Germinal center (tissue), 1 donor: ENCODE data around the gene GOSR1.
"Not testable (repeated sequence)": the region's sequence is repeated elsewhere in the genome, so short reads cannot be mapped to it uniquely, and the experiment has no call there.

ENCODE experiments used
- DNase-seq: peaks from one replicate; pipeline ENCODE4 v3.0.0; 2012; ENCODE audit warnings: mixed read lengths, low spot score

GOSR1 gene

DNA sequence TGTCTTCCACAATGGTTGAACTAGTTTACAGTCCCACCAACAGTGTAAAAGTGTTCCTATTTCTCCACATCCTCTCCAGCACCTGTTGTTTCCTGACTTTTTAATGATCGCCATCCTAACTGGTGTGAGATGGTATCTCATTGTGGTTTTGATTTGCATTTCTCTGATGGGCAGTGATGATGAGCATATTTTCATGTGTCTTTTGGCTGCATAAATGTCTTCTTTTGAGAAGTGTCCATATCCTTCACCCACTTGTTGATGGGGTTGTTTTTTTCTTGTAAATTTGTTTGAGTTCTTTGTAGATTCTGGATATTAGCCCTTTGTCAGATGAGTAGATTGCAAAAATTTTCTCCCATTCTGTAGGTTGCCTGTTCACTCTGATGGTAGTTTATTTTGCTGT, 84.6 kb downstream of the GOSR1 start:
- DNase-seq = not testable (repeated sequence)

DNA sequence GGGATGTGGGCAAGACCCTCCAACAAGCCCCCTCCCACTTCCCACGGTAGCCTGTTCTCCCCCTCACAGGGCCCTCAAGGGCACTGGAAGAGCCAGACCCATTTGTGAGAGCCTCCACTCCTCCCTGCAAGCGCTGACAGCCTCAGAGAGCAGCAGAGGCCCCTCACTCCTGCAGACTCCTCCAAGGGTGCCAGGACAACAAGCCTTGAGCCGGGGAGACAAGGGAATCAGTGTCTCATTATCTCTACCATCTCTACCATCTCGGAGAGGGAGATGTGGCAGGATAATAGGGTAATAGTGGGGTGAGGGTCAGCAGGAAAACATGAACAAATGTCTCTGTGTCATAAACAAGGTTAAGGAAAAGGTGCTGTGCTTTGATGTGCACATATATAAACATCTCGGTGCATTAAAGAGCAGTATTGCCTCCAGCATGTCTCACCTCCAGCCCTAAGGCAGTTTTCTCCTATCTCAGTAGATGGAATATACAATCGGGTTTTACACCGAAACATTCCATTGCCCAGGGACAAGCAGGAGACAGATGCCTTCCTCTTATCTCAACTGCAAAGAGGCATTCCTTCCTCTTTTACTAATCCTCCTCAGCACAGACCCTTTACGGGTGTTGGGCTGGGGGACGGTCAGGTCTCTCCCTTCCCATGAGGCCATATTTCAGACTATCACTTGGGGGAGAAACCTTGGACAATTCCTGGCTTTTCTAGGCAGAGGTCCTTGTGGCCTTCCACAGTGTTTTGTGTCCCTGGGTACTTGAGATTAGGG, 86.1 kb downstream of the GOSR1 start:
- not testable (repeated sequence) for DNase-seq

DNA sequence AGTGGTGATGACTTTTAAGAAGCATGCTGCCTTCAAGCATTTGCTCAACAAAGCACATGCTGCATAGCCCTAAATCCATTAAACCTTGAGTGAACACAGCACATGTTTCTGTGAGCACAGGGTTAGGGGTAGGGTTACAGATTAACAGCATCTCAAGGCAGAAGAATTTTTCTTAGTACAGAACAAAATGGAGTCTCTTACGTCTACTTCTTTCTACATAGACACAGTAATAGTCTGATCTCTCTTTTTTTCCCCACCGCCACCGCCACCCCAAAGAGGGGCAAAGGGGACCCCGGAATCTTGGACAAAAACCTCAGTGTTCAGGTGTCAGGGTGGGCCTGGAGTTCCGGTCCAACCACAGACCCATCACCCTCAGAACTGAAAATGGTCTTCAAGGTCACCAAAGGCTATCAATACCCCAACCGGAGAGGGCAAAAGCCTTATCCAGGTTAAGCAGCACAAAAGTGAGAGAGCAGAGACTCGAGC, 86.7 kb downstream of the GOSR1 start:
- DNase-seq = not testable (repeated sequence)

DNA sequence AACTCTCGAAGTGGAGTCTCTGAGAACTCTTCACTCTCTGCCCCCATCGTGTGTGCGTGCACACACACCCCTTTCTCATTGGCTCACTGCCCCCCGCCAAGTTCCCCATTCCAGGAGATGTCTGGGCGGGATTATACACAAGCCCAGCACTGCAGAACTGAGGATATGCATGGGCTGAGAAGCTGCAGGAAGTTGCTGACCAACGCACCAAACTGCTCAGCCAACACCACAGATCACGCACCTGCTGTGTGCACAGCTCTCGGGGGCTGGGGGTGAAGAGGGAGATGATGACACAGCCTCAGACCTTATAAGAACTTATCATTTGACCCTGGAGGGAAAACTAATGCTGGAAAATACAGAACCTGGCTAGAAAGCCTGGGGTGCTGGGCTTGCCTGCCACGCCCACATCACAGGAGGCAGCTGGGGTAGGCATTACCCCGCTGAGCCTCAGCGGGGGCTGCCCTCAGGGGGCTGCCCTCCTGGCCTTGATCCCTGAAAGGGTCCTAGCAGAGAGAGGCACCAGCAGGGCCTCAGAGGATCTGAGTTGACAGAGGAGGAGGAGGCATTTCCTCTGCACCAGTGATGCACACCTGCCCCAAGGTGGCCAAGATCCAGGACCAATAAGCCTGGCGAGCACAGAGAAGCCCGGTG, 87.3 kb downstream of the GOSR1 start:
- DNase-seq = not testable (repeated sequence)

DNA sequence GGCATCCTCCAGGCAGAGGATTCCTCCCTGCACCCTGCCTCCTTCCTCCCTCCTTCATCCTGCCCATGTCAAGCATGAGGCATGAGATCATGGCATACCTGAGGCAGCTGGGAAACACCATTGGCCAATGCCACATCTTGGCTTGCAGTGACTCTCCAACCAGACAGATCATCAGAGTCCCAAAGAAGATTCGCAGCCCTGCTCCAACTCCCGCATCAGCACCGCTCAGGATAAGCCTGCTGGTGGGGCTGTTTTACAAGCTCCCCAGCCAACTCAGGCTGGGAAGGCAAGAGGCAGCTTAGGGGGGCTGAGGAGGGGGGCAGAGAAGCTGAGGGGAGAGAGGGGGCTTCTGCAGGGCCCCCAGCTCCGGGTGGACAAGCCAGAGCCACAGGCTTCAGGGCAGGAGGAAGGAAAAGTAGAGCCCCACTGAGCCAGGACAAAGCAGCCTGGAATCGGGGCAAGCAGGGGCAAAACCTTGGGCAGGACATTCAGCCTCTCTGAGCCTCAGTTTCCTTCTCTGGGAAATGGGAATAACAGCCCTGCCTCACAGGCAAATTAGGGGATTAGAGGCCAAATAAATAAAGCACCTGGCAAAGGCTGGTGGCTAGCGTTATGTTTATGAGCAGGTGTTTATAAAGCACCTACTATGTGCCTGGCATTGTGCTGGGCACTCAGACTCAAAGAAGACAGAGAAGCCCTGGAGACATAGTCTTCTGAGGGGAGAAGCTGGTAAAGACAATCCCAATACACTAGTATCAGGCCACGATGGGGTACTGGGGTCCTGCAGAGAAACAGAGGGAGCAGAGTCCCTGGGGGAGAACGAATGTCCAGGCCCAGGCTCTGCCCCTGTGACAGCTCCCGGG, 88.1 kb downstream of the GOSR1 start:
- DNase-seq = no peak

DNA sequence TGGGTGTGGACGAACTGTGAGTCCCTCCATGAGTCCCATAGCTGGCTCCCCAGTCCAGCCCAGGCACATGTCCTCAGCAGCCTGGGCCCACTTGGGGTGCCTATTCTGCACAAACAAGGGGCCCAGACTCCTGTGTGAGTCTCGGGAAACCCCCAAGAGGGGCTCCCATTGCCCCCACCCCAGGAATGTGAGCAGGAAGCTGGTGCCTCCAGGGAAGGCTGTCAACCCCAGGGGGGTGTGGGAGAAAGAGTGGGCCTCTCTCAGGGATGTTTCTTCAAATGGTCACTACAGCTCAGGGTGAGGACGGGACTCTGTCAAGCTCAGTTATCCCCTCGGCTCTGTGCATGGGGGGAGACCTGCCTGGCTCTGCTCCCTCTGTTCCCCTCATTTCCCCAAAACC, 88.9 kb downstream of the GOSR1 start:
- not testable (repeated sequence) for DNase-seq

DNA sequence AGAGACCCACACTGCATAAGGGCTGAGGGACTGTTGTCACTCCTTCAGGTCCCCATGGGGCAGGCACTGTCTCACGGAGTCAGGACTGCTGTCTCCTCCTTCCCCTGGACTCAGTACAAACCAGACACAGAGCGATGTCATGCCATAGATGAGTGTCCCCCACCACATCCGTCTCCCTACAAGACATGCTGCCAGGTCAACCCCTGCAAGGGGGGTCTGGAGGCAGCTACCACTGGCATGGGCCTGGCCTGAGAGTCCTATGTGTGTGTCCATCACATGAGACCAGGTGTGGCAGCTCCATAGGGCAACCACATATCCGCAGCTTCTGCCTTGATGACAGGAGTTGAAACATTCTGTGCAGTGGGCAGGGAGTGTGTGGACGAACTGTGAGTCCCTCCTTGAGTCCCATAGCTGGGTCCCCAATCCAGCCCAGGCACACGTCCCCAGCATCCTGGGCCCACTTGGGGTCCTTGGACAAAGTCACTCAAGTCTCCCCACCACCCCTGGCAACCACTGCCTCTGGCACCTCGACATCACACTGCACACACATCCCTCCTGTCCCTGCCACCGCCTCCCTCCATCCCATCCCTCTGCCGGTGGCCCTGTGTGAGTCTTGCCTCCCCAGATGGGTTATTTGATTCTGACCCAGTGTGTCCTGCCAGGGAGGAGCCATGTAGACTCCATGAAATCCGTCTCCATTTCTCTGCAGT, 89.5 kb downstream of the GOSR1 start:
- DNase-seq = not testable (repeated sequence)

DNA sequence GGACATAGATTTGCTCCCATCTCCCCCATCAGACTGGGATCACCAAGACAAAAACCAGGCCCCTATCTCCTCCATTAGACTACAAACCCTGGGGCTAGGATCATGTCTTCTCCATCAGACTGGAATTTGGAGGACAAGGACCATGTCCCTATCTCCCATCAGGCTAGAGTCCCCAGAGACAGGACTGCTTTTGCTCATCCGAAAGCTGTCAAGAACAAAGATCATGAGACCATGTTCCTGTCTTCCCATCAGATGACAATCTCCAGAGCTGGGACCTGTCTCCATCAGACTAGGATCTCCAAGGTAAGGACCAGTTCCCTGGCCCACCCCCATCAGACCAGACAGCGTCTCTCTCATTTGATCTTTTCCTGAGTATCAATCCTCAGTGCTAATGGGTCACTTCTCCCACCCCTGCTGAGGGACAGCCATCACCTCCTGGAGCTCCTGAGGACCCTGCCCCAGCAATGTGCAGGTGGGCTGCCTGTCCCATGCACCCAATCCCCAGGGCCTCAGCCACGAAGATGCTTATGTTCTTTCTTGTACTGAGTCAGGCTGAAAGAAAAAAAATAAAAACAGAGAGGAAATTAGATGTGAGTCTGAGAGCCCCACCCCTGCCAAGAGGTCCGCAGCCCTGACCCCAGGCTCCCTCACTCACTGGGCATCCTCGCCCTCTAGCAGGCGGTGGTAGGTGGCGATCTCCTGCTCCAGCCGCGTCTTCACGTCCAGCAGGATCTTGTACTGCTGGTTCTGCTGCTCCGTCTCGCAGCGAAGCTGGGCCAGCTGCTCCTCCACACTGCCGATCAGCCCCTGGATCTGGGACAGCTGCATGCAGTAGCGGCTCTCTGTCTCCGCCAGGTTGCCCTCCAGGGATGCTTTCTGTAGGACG, 90.3 kb downstream of the GOSR1 start:
- no peak for DNase-seq

DNA sequence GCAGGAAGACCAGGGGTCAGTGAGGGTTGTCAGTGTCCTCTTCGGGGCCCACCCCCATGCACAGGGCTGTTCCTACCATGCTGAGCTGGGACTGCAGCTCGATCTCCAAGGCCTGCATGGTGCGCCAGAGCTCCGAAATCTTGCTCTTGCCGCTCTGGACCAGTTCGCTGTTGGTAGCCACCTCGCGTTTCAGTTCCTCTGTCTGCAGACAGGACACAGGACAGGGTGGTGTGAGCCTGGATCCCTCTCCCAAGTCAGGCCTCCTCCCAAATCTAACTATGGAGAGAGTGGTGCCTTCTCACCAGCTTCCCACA, 90.9 kb downstream of the GOSR1 start:
- no peak for DNase-seq

DNA sequence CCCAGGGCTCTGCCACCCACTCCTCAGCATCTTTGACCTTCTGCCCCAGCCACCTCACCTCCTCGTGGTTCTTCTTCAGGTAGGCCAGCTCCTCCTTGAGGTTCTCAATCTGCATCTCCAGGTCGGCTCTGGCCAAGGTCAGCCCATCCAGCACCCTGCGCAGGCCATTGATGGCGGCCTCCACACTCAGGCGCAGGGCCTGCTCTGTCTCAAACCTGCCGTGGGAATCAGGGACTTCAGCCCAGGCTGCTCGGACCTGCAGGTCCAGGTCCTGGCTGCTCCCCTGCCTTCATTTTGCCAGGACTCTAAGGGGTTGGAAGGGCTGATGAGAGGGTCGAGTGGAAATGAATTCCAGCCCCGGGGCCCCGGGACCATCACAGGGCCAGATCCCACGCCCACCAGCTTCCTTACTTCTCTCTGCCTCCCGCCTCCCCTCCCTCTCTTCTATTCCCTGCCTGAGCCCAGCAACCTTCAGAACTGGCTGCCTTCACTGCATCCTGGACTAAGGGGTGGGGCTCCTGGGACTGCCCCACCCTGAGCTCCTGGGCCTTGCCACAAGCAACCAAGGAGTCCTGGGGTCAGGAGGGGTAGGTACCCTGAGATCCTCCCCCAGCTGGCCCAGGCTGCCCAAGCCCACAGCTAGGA, 92.4 kb downstream of the GOSR1 start:
- DNase-seq = not testable (repeated sequence)

DNA sequence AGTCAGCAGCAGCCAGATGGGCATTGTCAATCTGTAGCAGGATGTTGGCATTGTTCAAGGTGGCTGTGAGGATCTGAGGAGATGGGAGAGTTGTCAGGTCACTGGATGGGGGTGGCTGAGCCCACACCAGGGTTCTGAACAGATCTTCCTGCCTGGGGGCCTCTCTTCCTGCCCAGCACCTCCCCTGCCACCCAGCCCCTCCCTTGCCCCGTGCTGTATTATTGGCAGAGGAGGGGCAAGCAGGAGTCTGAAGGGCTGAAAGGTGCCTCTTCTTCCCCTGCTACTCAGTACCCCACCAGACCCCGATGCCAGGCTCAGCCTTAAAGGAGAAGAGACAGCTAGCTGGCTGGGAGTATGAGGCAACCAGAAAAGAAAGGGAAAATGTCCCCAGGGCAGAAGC, 93.0 kb downstream of the GOSR1 start:
- no peak for DNase-seq

DNA sequence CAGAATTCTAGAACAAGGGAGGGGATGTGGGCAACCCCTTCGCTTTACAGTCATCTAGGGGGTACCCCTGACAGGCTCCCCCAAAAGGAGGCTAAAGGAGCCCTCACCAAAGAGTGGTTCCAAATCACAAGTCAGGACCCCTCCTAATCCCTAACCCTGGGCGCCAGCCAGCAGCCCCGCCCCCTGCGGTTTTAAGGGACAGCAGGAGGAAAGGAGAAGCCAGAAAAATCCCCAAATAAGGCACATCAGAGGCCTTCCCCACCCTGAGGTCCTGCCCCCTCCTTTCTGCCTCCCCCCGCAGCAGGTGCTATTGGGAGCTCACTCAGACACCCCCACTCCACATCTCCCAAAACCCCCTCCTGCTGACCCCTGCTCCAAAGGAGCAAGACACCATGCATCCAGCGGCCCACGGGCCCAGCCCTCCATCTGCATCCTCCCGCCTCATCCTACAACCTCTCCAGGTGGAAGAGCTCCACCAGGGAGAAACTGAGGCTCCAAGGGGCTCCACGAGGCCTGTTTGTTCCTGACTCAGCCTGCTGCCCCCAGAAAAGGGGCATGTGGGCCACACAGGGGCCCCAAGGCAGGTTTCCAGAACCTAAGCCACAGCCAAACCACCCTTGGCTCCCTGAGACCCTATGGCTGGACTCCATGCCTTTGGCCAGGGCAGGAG, 93.5 kb downstream of the GOSR1 start:
- DNase-seq = no peak

DNA sequence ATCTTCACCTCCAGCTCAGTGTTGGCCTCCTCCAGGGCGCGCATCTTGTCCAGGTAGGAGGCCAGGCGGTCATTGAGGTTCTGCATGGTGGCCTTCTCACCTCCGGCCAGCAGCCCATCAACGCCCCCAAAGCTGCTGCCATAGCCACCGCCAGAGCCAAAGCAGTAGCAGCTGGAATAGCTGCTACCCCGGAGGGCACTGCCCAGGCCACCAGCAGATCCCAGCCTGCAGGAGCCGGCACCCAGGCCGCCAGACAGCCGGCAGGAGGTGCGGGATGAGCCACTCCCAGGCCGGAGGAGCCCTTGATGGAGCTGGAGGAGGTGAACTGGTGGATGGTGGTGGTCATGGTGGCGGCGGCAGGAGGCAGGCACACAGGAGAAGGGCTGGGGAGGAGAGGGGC, 94.2 kb downstream of the GOSR1 start:
- not testable (repeated sequence) for DNase-seq

DNA sequence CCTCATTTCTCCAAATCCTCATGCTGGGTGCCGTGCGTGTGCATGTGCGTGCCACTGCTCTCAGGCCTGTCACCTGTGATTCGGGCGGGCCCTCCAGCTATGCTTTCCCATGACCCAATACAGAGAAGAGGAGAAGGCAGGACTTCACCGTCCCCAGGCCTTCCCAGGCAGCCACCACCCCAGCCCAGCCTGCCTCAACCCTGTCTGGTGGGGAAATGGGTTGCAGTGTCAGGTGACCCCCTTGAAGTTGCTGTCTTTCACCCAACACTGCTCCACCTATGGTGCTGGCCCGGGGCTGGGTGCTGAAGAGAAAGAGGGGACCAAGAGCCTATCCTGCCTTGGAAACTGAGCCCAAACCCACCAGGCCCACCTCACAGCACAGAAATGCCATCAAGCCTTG, 94.7 kb downstream of the GOSR1 start:
- DNase-seq = no peak

DNA sequence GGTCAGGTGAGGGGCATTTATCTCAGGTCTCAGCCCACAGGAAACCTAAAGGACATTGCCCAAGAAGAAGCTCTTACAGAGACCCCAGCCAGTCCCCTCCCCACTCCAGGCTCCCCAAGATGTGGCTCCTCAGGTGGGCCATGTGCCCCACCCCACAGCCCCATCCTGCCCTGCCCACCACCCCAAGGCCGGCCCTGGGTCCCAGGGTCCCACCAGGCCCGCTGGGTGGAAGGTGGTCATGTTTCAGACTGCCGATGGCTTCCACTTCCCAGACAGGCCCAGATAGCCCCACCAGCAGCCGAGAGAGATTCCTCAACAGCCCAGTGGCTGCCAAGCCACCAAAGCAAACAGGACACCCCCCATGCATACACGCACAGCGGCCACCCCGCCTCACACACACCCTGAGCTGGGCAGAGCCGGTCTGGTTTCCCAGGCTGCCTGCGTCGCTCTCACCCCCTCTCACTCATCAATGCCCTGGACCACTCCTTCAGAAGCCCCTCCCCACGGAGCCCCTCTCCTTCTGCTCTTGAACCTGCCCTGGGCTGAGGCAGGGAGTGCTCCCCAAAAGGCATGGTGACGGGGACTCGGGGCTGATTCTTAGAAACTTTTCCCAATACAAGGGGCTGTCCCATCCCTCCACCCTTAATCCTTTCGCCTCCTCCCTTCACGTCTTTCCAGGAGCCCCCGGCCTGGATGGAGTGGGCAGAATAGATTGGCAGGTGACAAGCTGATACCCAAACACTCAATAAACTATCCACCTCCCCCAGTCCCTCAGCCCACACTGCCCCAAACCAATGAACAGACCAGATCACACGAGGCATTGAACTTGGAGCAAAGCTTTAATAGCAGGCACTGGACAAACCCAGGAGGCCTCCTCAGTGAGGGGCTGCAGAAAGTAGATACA, 95.7 kb downstream of the GOSR1 start:
- not testable (repeated sequence) for DNase-seq

DNA sequence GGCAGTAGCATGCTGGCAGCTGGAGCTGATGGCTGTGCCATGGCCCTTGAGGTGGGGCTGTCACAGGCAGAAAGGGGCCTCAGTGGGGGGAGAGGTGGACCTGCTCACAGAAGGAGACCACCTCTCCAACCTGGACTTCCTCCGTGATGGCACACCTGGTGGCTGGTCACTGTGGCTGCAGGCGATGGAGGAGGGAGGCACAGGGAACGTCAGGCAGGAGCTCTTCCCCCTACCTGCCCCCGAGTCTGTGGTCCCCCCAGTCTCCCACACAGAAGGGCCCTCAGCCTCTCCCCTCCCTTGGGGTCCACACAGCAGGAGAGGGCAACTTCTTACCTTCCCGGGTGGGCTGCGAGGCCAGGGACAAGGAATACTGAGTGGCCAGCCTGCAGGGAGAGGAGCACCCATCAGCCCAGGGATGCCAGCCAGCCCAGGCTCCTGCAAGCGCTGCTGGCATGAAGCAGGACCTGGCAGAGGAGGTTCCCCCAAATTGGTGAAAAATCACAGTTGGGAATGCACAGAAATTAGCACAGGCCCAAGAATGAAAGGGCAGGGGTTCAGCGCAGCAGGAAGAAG, 96.5 kb downstream of the GOSR1 start:
- DNase-seq = no peak

DNA sequence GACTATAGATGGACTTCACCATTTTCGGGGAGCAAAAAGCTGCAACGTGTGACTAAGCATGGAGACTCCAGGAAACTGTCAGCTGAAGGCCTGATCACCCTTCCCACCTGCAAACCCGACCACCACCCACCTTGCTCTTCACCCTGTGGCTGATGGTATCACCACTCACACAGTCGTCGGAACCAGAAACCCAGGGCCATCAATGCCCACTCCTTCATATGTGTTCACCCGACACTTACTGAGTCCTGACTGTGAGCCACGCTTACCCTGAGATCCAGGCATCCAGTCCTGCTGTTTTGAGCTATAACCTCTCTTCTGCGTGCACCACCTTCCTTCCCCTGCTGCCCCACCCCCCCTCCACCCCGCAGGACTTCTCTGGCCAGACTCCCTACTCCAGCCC, 97.1 kb downstream of the GOSR1 start:
- DNase-seq = not testable (repeated sequence)

DNA sequence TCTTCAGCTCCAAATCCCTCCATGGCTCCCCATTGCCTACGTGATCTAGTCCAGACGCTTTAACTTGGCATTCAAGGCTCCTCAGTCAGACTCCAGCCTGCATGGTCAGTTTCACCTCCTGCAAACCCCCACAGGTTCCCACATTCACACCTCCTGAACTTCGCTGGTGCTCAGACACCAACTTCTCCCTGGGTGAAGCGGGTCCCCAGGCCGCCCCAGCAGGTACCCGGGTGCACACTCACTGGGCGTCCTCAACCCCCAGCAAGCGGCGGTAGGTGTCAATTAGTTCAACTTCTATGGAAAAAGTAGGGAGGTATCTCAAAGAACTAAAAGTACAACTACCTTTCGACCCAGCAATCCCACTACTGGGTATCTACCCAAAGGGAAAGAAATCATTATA, 97.6 kb downstream of the GOSR1 start:
- not testable (repeated sequence) for DNase-seq
